ENCODE results near the gene MTA1.

The MTA1 gene

DNA sequence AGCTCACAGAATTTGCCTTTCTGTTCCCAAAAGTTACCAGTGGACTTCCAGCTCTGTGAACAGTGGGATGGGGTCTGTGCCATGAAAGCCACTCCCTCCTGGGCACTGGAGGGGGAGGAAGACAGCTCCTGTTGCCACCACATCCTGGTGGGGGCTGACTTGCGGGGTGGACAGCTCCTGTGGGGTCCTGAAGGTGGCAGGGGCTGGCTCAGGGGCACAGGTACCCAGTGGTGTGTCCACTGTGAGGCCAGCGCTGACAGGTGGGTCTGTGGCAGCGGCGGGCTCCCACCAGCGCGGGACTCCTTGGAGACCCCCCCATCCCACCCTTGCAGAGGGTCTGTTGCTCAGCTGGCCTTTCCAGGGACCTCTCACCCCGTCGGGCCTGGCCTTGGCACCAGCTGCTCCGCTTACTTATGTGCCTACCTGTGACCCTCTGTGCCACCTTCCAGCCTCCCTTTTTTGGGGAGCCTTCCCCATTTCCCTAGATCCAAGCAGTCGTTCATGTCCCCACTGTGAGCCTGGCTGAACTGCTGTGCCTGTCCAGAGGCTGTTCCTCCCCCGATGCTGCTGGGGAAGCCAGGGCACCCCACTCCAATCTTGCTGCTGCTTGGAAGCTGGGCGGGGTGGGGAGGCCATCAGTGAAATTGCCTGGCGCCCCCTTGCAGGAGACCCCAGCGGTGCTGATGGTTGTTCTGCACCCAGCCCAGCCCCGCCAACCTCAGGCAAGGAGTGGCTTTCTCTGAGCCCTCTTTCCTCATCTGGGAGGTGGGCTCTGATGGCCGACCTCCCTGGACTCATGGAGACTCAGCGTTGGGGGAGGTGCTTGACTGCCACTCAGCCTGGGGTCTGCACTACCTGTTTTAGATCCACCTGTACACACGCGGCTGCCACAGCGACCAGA is 73.6 kb downstream of the MTA1 start:
- Histone ChIP-seq H3K27ac (no peak overlapping the region), H3K4me2 (no peak overlapping the region), H3K4me3 (no peak overlapping the region)

DNA sequence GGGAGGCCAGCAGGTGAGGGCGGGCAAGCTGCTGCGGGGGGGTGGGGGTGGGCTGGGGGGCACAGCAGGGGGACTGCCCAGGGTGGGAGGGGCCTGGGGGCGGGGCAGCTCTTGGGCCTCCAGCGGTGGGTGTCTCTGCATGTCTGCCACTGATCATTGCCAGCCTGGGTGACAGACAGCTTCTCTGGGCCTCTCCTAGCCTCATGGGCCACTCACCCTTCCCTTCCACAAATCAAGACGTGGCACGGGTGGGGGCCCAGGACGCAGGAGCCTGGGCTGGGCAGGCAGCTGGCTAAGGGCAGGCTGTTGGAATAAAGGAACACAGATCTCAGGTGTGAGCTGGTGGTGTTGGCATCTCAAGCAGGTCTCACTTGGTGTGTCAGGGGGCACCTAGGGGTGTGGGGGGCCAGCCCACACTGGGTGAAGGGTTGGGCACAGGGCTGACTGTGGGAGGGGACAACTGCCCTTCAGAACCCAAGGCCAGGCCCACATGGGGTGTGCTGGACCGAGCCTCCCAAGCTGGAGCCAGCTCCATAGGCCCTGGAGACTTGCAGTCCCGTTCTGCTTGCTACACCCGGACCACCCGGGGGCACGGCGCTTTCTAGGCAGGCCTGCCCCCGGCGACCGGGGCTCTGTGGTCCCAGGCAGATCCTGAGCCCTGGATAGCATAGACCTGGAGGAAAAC is 74.4 kb downstream of the MTA1 start:
- Histone ChIP-seq H3K9ac (no peak overlapping the region), H3K4me2 (no peak overlapping the region)

More for the DNA sequence above, 73.6 kb downstream of the MTA1 start:
- Histone ChIP-seq H3K4me1 (peaks cover 25% of the 10 kb centered on the region), H3K9me3 (no peaks in the 10 kb centered on the region), H3K9ac (no peak overlapping the region), H3K36me3 (peaks cover 43% of the 10 kb centered on the region), H3K27me3 (peaks cover 7% of the 10 kb centered on the region; the same call in 1 of the 2 replicates), H4K20me1 (peaks cover 29% of the 10 kb centered on the region)
- no peak for TF ChIP-seq Cebpa-rat (IDR thresholded peaks at IDR 0.05)

DNA sequence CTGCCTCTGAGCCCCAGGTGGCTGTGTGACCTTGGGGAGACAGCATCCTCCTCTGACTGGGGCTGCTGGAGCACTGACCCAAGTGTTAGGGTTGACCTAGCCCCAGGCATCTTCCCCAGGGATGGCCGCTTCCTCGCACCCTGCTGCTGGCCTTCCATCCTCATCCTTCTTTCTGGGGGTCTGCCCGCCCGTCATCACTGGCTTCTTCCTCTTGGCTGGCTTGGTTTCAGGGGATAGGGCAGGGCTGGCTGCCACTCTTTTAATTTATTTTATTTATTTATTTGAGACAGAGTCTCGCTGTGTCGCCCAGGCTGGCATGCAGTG is 74.9 kb downstream of the MTA1 start:
- Histone ChIP-seq H3K4me1 (peaks cover 12% of the 10 kb centered on the region), H3K36me3 (peaks cover 55% of the 10 kb centered on the region)

More for the DNA sequence above, 74.4 kb downstream of the MTA1 start:
- Histone ChIP-seq H3K4me3 (no peak overlapping the region), H3K27ac (no peak overlapping the region), H3K4me1 (peaks cover 17% of the 10 kb centered on the region), H3K36me3 (peaks cover 51% of the 10 kb centered on the region), H3K9me3 (no peaks in the 10 kb centered on the region), H3K27me3 (no peaks in the 10 kb centered on the region), H4K20me1 (peaks cover 23% of the 10 kb centered on the region)
- TF ChIP-seq Cebpa-rat (IDR thresholded peaks at IDR 0.05): no peak

DNA sequence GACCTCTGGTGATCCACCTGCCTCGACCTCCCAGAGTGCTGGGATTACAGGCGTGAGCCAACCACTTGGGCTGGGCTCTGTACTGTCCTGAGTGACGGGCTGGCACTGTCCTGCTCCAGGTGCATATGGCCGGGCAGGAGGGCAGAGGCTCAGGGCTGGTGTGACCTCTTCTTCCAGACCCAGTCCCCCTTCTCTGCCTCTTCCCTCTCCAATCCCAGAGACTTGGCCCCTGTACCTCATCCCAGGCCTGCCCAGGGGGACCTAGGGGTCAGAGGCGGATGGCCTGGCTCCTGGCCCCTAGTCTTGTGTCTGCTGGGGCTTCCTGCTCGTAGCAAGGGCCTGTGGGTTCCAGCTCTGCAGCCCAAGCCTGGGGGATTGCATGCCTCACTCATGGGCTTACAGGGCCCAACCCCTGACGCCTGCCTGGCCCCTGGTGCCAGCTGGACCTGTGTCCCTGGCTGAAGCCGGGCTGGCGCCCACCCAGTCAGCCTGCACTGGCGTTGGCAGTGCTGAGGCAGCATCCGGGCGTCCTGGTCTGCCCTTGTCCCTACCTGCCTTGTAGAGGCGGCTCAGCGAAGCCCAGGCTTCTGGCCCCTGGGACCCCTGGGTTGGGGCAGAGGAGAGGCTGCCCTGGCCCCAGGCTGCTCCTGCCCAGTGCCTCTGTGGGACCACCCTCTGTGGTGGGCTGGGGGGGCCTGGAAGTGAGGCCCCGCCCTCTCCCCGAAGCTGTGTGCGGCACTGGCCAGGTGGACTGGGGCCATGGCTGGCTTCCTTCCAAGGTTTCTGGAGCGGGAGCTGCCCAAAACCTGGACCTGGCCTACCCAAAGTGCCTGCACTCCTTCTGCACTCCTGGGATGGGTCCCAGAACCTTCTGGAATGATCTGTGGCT is 75.7 kb downstream of the MTA1 start:
- H3K36me3 ChIP-seq: peaks cover 63% of the 10 kb centered on the region
- H3K4me1 ChIP-seq: peaks cover 11% of the 10 kb centered on the region
- H3K9ac ChIP-seq: no peak overlapping the region
- H3K4me3 ChIP-seq: no peak overlapping the region
- no peak for TF ChIP-seq Cebpa-rat (IDR thresholded peaks at IDR 0.05)
- H3K27ac ChIP-seq: no peak overlapping the region
- H3K4me2 ChIP-seq: no peak overlapping the region
- no peaks in the 10 kb centered on the region for H3K9me3 ChIP-seq
- peaks cover 20% of the 10 kb centered on the region for H4K20me1 ChIP-seq
- no peaks in the 10 kb centered on the region for H3K27me3 ChIP-seq

More for the DNA sequence above, 74.9 kb downstream of the MTA1 start:
- no peak overlapping the region for H3K4me2 ChIP-seq
- no peaks in the 10 kb centered on the region for H3K9me3 ChIP-seq
- TF ChIP-seq Cebpa-rat (IDR thresholded peaks at IDR 0.05): no peak
- H3K9ac ChIP-seq: no peak overlapping the region
- H3K4me3 ChIP-seq: no peak overlapping the region
- H3K27me3 ChIP-seq: no peaks in the 10 kb centered on the region
- H3K27ac ChIP-seq: no peak overlapping the region
- H4K20me1 ChIP-seq: peaks cover 20% of the 10 kb centered on the region

DNA sequence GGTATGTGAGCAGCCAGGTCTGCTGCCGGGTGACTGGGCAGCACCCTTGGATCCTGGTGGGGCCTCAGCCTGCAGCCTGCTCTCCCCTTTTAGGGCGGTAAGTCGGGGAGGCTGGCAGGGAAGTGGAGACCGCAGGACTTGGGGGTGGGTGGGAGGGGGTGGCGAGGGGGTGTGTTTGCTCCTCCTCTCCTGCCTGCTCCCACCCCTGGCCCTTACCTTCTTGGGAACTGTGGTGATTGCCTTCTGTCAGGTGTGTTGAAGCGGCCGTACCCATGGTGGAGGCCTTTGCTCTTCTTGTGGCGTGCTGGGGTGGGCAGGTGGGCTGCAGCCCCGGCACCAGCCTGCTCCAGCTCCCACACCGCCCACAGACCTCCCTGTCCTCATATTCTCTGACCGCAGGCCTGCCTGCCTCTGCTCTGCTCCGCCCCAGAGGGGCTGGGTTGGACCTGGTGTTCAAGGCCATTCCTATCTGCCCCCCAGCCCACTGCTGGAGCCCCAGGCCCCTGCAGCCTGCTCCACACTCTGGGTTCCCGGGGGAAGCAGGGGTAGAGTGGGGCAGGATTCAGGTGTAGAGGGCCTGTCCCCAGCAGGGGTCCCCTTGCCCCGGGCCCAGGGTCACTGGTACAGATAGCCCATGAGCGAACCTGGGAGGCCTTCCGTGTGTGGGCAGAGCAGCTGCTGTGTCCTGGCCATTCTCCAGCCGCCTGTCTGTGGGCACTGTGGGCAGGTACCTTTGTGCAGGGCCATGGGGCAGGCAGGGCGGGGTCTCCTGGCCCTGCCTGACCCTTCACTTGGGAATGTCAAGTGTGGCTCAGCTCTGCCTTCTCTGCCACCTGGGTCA is 76.6 kb downstream of the MTA1 start:
- Histone ChIP-seq H4K20me1 (peaks cover 20% of the 10 kb centered on the region), H3K9me3 (no peaks in the 10 kb centered on the region), H3K4me1 (peaks cover 11% of the 10 kb centered on the region), H3K4me3 (no peak overlapping the region), H3K27me3 (no peaks in the 10 kb centered on the region), H3K36me3 (peaks cover 64% of the 10 kb centered on the region), H3K27ac (no peak overlapping the region), H3K4me2 (no peak overlapping the region), H3K9ac (no peak overlapping the region)
- TF ChIP-seq Cebpa-rat (IDR thresholded peaks at IDR 0.05): no peak

DNA sequence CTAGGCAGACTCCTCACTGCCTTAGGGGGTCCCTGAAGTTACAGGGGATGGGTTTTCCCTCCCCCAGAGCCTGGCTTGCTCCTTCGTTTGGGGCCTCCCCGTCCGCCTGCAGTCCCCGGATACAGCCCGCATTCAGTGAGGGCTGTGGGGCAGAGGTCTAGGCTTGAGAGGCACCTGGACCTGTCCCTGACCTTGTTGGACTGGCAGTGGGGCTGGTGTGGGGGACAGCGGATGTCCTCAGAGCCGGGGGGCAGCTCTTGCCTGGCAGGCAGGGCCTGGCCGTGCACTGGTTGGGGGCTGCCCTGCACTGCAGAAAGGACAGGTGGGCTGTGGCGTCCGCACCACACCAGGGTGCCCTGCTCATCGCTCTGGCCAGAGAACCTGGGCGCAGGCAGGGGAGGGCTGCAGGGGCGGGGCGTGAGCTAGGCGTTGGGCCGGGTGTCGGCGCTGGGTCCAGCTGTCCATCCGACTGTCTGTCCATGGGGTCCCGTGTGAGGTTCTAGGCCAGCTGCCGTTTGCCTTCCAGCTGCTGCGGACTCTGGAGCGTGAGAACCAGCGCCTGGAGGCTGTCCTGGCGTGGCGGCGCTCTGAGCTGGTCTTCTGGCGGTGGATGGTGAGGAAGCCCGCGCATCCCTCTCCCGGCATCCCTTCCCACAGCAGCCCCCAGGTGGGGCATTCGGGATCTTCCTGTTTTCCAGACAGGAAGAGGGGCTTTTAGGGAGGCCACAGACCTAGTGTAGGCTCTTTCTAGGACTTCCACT is 77.4 kb downstream of the MTA1 start:
- Histone ChIP-seq H3K4me1 (peaks cover 8% of the 10 kb centered on the region), H4K20me1 (peaks cover 16% of the 10 kb centered on the region), H3K4me3 (no peak overlapping the region), H3K36me3 (peaks cover 64% of the 10 kb centered on the region), H3K9me3 (no peaks in the 10 kb centered on the region), H3K27me3 (no peaks in the 10 kb centered on the region), H3K4me2 (no peak overlapping the region), H3K27ac (no peak overlapping the region), H3K9ac (no peak overlapping the region)
- TF ChIP-seq Cebpa-rat (IDR thresholded peaks at IDR 0.05): no peak

DNA sequence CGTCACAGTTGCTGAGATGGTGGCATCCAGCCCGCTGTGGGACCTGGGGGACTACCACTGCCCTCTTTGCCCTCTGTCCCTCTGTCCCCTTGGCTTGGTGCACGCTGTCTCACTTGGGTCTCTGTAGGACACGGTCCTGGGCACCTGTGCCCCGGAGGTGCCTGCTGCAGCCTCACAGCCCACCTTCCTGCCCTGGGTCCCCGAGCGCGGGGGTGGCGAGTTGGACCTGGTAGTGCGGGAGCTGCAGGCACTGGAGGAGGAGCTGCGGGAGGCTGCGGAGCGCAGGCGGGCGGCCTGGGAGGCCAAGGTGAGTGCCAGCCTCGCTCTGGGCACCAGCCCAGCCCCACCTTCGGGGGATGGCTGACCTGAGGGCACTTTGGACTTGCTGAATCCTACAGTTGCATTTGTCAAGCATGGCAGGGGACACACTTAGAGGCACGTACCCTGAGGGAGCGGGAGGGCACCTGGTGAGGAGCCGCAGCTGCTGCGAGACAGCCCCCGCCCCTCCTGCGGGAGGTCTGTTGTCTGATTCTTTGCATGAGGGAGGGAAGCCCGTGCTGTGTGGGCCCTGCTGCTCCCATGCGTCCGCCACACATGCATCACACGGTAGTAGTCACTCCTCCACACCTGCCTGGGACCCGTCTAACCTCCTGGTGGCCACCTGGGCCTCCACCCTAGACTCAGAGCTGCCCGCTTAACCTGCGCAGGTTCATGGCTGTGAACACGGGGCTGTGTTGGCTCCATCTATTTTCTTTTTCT is 78.2 kb downstream of the MTA1 start:
- H3K4me1 ChIP-seq: peaks cover 6% of the 10 kb centered on the region
- no peak overlapping the region for H3K4me2 ChIP-seq
- no peak overlapping the region for H3K4me3 ChIP-seq
- no peaks in the 10 kb centered on the region for H3K9me3 ChIP-seq
- peaks cover 58% of the 10 kb centered on the region for H3K36me3 ChIP-seq
- H4K20me1 ChIP-seq: peaks cover 7% of the 10 kb centered on the region; the same call in 1 of the 2 replicates
- no peak for TF ChIP-seq Cebpa-rat (IDR thresholded peaks at IDR 0.05)
- H3K27me3 ChIP-seq: no peaks in the 10 kb centered on the region
- H3K27ac ChIP-seq: no peak overlapping the region
- no peak overlapping the region; the same call in 1 of the 2 replicates for H3K9ac ChIP-seq

Data from BLaER1 (cell line).